Activated CD4-positive, alpha-beta memory T cell treated with anti-CD3 and anti-CD28 coated beads for 36 hours (primary cell): ENCODE results near the gene TANC1. TPM values are rescaled to one million over a fixed set of nuclear protein-coding genes. Genes with fewer than 3 reads are reported as not detected.

Experiments
- CTCF ChIA-PET: fragments of 350-600 bp; sonication (Branson Sonifier 250); formaldehyde crosslinking; loops from one replicate; lab custom pipeline; 2021; ENCODE audit warnings: antibody characterized with exemption, inconsistent platforms; lab: Charles Lee
- POLR2A ChIA-PET: fragments of 350-600 bp; sonication (Branson Sonifier 250); formaldehyde crosslinking; loops from one replicate; lab custom pipeline; 2021; ENCODE audit warnings: antibody characterized with exemption; lab: Charles Lee
- DNase-seq: peaks from one replicate; pipeline ENCODE4 v3.0.0-alpha.2; 2020
- H3K27ac Mint-ChIP-seq: one replicate; pipeline ENCODE4 v1.8.0; 2021; ENCODE audit warnings: mixed read lengths
- H3K27me3 Mint-ChIP-seq: one replicate; pipeline ENCODE4 v1.8.0; 2021; ENCODE audit warnings: mixed read lengths
- H3K36me3 Mint-ChIP-seq: one replicate; pipeline ENCODE4 v1.8.0; 2021; ENCODE audit warnings: mixed read lengths
- H3K4me1 Mint-ChIP-seq: one replicate; pipeline ENCODE4 v1.8.0; 2021; ENCODE audit warnings: low read depth, mixed read lengths
- H3K4me3 Mint-ChIP-seq: one replicate; pipeline ENCODE4 v1.8.0; 2021; ENCODE audit warnings: mild to moderate bottlenecking, mixed read lengths
- H3K9me3 Mint-ChIP-seq: one replicate; pipeline ENCODE4 v1.8.0; 2021; ENCODE audit warnings: mixed read lengths
- intact Hi-C: fragments of 100-400 bp; cut with micrococcal nuclease; formaldehyde crosslinking; loops from one replicate; pipeline ENCODE4 v1.15.1; 2023
- total RNA-seq, 2 experiments: library from RNA; stranded (reverse); gene quantifications; one replicate each; pipeline ENCODE4 v1.2.3, GENCODE V29; 2021

Gene TANC1
- total RNA-seq, 2 experiments from 2014 or later, result 0.63 to 0.86 TPM

DNA sequence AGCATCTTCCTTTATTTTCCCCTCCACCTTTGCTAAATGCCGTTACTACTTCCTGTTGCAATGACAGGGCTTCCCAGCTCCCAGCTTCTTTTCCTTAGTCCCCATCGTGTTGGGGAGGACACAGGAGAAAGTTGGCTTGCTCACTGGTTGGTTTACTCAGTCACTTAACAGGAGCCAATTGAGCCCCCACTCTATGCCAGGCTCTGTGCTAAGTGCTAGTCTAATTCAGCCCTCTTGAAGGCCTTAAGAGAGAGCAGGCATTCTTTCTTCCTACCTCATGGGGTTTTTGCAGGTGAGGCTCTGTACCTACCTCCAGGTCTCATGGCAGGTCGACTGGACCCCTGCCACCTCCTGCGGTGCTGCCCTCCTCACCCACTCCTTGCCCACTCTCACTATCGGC is 20.1 kb downstream of the TANC1 start:
- Mint-ChIP-seq H3K9me3 (no peaks in the 10 kb centered on the region), H3K4me3 (no peak overlapping the region), H3K27me3 (peaks cover 14% of the 10 kb centered on the region), H3K36me3 (no peaks in the 10 kb centered on the region), H3K27ac (no peak overlapping the region), H3K4me1 (no peaks in the 10 kb centered on the region)
- no peak for DNase-seq
- intact Hi-C loops, result no loop called here
- ChIA-PET CTCF (no interaction called here), POLR2A (no interaction called here)

DNA sequence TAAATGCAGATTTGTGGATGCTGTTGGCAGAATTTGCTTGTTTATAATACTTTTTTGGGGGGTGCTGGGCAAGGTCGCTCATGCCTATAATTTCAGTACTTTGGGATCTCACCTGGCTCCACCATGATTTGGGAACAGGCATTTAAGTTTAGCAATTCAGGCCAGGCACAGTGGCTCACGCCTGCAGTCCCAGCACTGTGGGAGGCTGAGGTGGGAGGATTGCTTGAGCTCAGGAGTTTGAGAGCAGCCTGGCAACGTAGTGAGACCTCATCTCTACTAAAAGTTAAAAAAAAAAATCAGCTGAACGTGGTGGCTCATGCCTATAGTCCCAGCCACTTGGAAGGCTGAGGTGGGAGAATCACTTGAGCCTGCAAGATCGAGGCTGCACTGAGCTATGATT is 20.7 kb downstream of the TANC1 start:
- ChIA-PET POLR2A (no interaction called here), CTCF (no interaction called here)
- no peaks in the 10 kb centered on the region for H3K4me1 Mint-ChIP-seq
- H3K36me3 Mint-ChIP-seq, result no peaks in the 10 kb centered on the region
- no peaks in the 10 kb centered on the region for H3K9me3 Mint-ChIP-seq
- intact Hi-C loops, result no loop called here
- H3K27me3 Mint-ChIP-seq, result peaks cover 14% of the 10 kb centered on the region
- no peak for DNase-seq
- no peak overlapping the region for H3K27ac Mint-ChIP-seq
- no peak overlapping the region for H3K4me3 Mint-ChIP-seq

DNA sequence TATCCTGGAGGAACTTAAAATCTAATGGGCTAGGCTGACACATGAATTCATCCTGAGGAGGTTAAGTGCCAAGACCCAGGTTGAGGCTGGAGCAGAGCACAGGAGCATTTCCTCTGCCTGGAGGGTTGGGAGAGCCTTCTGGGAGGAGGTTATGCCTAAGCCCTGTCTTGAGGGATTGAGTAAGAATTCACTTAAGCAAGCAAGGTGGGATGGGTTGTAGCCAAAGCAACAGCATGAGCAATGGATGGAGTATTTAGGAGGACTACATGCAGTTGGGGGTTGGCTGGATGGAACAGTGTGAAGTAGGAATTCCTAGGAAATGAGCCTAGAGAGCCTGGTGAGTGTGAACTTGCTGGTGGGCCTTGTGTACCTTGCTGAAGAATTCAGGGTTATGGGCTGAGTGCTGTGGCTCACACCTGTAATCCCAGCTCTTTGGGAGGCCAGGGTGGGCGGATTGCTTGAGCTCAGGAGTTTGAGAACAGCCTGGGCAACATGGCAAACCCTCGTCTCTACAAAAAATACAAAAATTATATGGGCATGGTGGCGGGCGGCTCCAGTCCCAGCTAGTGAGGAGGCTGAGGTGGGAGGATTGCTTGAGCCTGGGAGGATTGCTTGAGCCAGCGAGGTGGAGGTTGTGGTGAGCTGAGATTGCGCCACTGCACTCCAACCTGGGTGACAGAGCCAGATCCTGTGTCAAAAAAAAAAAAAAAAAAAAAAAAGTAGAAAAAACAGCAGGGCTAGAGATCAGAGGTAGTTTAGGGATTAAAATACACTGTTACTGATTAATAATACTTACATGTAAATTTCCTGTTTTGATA is 22.2 kb downstream of the TANC1 start:
- POLR2A ChIA-PET, result no interaction called here
- Mint-ChIP-seq H3K9me3 (no peaks in the 10 kb centered on the region), H3K27me3 (peaks cover 14% of the 10 kb centered on the region), H3K36me3 (no peaks in the 10 kb centered on the region), H3K27ac (no peak overlapping the region), H3K4me1 (no peaks in the 10 kb centered on the region), H3K4me3 (no peak overlapping the region)
- CTCF ChIA-PET, result no interaction called here
- DNase-seq, result no peak
- intact Hi-C loops, result no loop called here

DNA sequence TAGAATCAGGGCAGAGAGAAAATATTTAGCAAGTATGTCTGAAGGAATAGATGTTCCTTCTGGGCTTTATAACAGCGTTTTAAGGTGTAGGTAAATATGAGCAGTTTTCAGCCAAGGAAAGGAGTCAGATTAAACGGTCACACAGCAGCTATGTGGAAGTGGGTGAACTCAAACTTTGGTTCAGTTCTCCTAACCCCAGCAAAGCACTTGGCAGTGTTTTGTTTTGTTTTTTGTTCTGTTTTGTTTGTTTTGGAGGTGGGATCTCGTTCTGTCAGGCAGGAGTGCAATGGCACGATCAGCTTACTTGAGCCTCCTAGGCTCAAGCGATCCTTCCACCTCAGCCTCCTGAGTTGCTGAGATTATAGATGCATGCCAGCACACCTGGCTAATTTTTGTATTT is 24.6 kb downstream of the TANC1 start:
- Mint-ChIP-seq H3K36me3 (no peaks in the 10 kb centered on the region), H3K4me1 (no peaks in the 10 kb centered on the region), H3K4me3 (no peak overlapping the region), H3K27me3 (peaks cover 12% of the 10 kb centered on the region), H3K9me3 (no peaks in the 10 kb centered on the region), H3K27ac (no peak overlapping the region)
- intact Hi-C loops, result no loop called here
- no peak for DNase-seq
- ChIA-PET CTCF (no interaction called here), POLR2A (no interaction called here)

DNA sequence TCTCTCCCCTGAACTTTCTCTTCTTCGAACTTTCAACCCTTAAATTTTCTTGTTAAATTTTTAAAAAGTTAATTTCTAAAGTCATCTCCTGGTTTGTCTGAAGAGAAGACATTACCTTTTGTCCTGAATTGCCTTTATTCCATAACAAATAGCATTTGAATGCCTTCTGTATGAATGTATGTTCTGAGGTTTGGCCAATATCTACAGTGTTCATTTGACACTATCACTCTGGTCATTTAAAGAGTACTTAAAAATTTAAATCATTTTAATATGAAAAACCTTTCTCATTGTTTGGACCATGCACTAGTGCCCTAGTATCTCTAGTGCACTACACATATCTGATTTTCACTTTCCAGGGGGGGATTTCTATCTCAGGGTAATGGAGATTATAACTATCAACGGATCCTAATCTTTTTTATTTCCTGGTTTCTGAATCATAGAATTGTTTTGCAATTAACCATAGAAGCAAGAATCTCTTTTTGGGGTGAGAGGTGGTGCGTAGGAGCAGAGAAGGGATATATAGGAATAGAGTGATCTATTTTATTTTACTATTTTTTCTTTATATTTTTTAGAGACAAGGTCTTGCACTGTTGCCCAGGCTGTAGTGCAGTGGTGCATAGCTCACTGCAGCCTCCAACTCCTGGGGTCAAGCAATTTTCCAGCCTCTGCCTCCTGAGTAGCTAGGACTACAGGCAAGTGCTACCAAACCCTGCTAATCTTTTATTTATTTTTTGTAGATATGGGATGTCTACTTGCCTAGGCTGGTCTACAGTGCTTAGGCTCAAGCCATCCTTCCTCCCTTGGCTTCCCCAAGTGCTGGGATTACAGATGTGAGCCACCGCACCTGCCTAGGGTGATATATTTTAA is 25.5 kb downstream of the TANC1 start:
- Mint-ChIP-seq H3K4me1 (no peaks in the 10 kb centered on the region), H3K4me3 (no peak overlapping the region), H3K27me3 (peaks cover 5% of the 10 kb centered on the region), H3K36me3 (no peaks in the 10 kb centered on the region), H3K27ac (no peak overlapping the region), H3K9me3 (no peaks in the 10 kb centered on the region)
- intact Hi-C loops, result no loop called here
- ChIA-PET CTCF (no interaction called here), POLR2A (no interaction called here)
- no peak for DNase-seq

DNA sequence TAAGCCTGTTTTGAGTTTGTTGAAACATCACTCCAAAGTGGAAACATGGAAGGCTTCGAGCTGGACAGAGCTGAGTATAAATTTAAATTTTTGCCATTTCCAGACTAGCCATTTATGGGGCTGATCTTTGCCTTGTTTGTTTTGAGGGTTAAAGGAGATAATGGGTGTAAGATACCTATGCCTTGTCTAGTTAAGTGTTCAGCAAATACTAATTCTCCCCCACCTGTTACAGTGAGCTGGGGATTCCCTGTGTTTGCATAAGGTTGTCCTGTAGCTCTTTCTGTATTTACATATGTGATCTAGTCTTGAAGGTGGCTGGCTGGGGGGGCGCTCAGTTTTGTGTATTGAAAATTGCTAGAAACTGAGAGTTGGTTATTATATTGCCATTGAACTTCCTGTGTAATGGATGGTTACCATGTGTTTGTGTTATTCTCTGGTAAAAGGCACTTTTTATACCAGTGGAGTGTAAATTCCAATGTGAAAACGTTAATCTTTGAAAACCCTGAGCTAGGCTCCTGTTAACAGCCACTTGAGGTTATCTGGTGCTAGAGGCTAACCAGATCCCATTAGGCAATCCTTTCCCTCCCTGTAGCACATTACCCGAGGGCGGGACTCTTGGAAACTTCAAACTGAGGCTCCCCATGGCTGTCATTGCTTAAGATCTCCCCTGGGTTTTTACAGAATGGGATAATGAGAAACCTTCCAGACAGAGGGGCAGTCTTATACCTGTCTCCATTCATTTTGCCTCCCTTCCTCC is 26.7 kb downstream of the TANC1 start:
- no peaks in the 10 kb centered on the region for H3K9me3 Mint-ChIP-seq
- no peak overlapping the region for H3K27ac Mint-ChIP-seq
- peaks cover 3% of the 10 kb centered on the region for H3K27me3 Mint-ChIP-seq
- H3K36me3 Mint-ChIP-seq, result no peaks in the 10 kb centered on the region
- ChIA-PET POLR2A (no interaction called here), CTCF (no interaction called here)
- no peak overlapping the region for H3K4me3 Mint-ChIP-seq
- peaks cover 3% of the 10 kb centered on the region for H3K4me1 Mint-ChIP-seq
- intact Hi-C loops, result no loop called here
- DNase-seq, result no peak

DNA sequence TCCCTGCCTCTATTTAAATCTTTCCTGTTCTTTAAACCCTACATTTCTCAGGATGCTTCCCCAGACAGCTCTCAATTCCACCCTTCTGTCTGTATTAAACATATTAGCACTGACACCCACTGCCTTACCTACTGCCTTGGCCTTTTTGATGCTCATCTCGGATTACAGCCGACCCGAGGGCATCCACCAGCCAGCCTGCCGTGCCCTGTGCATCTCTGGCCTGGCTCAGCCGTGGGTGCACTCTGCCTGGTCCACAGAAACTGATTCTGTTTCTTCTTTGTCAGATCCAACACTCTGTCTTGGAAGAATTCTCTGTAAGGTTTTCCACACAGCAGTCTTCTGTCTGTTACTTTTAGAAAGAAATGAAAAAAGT is 27.2 kb downstream of the TANC1 start:
- ChIA-PET CTCF (no interaction called here), POLR2A (no interaction called here)
- Mint-ChIP-seq H3K27ac (no peak overlapping the region), H3K27me3 (peaks cover 3% of the 10 kb centered on the region), H3K9me3 (no peaks in the 10 kb centered on the region), H3K36me3 (no peaks in the 10 kb centered on the region), H3K4me1 (peaks cover 3% of the 10 kb centered on the region), H3K4me3 (no peak overlapping the region)
- no peak for DNase-seq
- intact Hi-C loops, result no loop called here

DNA sequence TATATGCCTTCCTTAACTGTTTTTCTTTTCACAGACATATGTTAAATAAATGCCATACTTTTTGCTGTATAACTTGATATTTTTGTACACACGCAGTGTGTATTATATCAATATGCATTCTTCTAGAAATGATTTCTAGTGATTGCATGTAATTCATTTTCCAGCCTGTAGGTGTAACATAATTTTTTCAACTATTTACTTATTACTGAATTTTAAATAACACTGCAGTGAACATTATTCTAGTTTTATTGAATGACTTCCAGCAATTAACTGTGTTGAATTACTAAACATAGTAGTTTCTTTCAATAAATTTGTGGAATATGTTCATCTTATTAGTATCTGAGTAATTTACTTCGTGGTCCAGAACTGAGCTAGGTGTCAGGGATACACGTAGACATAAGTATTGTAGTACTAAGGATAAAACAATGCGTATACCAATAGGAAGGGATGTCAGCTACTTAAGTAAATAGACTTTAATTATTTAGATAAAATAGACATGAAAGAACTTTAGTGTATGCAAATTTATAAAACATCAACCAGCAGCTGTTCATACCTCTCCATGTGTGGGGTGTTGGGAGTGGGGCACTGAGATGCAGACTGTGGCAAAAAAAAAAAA is 28.0 kb downstream of the TANC1 start:
- POLR2A ChIA-PET, result no interaction called here
- Mint-ChIP-seq H3K4me3 (no peak overlapping the region), H3K4me1 (peaks cover 3% of the 10 kb centered on the region), H3K27me3 (peaks cover 3% of the 10 kb centered on the region), H3K27ac (no peak overlapping the region), H3K9me3 (no peaks in the 10 kb centered on the region), H3K36me3 (no peaks in the 10 kb centered on the region)
- intact Hi-C loops, result no loop called here
- CTCF ChIA-PET, result interaction anchor here (0.7 to 1.4 kb wide), 5 partner anchors 11 to 813 kb away, joined by 3 to 5 read pairs (median 4); no protein-coding TSS in a partner anchor
- DNase-seq, result no peak

DNA sequence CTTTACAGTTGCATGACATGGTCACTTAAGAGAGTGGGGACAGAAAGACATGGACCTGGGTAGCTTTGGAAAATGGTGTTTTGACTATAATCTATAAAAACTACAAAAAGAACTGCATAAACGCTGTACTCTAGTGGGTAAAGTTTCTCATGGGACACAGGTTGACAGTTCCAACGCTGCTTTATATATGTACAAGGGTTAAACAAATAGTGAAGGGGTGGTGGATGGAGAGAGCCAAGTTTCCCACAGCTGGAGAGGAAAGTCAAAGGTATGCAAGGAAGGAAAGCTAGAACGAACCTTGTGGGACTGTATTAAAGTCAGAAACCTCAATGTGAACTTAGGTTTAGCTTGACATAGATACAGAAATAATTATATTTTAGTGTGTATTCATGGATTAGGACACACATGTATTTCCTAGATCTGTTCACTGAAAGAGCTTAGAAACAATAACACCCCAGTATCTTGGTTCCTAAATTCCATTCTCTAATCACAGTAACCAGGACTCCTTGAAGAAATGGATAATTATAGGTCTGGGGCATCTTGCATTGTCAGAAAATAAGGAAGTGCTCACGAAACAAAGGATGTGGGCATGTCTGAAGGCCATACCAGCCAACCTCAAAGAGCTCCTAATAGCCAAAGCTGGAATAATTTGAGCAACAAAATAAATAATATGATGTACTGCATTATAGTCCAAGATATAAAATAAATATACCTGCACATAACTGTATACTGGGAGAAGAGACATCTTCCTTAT is 28.8 kb downstream of the TANC1 start:
- Mint-ChIP-seq H3K4me3 (no peak overlapping the region), H3K27me3 (peaks cover 3% of the 10 kb centered on the region), H3K4me1 (peaks cover 3% of the 10 kb centered on the region), H3K36me3 (no peaks in the 10 kb centered on the region), H3K9me3 (no peaks in the 10 kb centered on the region), H3K27ac (no peak overlapping the region)
- ChIA-PET CTCF (interaction anchor here (0.7 to 1.4 kb wide), 6 partner anchors 11 to 812 kb away, joined by 3 to 5 read pairs (median 4); no protein-coding TSS in a partner anchor), POLR2A (no interaction called here)
- no peak for DNase-seq
- intact Hi-C loops, result no loop called here

DNA sequence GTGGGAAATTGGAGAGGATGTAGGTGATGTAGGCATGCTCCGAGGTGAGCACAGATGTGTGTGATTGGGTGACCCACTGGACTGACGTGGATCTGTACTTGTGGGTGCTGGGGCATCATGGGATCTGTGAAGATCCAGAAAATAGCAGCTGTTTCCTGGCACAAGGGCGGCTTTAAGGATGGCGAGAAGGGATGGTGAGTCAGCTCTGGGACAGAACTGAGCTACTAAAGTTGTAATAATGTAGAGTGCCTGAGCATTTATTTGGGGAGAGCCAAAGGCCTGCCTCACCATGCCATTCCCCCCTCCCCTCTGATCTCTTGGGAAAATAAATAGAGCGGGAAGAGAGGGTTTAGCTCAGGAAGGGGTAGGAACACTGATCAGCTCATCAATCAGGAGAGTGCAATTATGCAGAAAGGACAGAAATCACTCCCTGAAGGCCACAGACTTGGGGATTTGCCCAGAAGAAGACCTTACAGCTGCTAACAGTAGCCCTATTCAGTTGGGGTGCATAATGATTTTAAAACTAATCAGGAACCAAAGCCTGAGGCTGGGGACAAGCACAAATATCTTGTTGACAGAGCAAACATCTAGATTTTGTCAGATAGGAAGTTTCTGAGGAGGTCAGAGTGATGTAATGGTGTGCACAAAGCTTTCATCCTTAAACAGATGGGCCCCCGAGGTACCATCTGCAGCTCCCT is 30.3 kb downstream of the TANC1 start:
- Mint-ChIP-seq H3K4me3 (no peak overlapping the region), H3K9me3 (no peaks in the 10 kb centered on the region), H3K27ac (no peak overlapping the region), H3K36me3 (no peaks in the 10 kb centered on the region), H3K4me1 (peaks cover 3% of the 10 kb centered on the region), H3K27me3 (no peaks in the 10 kb centered on the region)
- no peak for DNase-seq
- intact Hi-C loops, result no loop called here
- POLR2A ChIA-PET, result no interaction called here
- CTCF ChIA-PET, result interaction anchor here (1.4 kb wide), 1 partner anchor 13 kb away, joined by 3 read pairs; no protein-coding TSS in a partner anchor

DNA sequence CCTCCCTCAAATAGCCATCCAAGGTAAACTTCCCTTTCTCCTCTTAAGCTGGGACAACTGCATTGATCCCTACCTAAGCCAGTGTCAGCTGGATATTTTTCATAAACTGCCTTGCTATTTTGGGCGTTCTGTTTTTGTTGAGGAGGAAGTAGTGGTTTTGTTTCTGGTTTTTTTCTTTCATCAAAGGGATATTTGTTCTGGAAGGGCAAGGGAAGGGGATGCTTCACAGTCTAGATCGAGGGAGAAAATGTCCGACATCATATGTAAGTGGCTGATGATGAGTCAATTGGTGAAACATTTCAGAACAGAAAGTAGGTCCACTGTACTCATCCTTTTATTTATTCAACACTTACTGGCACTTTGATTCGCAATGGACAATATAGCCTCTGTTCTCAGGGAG is 31.0 kb downstream of the TANC1 start:
- intact Hi-C loops, result no loop called here
- H3K4me3 Mint-ChIP-seq, result no peak overlapping the region
- no peaks in the 10 kb centered on the region for H3K36me3 Mint-ChIP-seq
- peaks cover 2% of the 10 kb centered on the region for H3K9me3 Mint-ChIP-seq
- ChIA-PET POLR2A (no interaction called here), CTCF (no interaction called here)
- DNase-seq, result no peak
- H3K4me1 Mint-ChIP-seq, result peaks cover 3% of the 10 kb centered on the region
- H3K27me3 Mint-ChIP-seq, result no peaks in the 10 kb centered on the region
- H3K27ac Mint-ChIP-seq, result no peak overlapping the region
